ENCODE measurements around the gene LRRC8C. TPM values are rescaled to one million over a fixed set of nuclear protein-coding genes. Genes with fewer than 3 reads are reported as not detected.

Gene LRRC8C
- total RNA-seq, 1 experiment from 2014 or later = 3.5 TPM

DNA sequence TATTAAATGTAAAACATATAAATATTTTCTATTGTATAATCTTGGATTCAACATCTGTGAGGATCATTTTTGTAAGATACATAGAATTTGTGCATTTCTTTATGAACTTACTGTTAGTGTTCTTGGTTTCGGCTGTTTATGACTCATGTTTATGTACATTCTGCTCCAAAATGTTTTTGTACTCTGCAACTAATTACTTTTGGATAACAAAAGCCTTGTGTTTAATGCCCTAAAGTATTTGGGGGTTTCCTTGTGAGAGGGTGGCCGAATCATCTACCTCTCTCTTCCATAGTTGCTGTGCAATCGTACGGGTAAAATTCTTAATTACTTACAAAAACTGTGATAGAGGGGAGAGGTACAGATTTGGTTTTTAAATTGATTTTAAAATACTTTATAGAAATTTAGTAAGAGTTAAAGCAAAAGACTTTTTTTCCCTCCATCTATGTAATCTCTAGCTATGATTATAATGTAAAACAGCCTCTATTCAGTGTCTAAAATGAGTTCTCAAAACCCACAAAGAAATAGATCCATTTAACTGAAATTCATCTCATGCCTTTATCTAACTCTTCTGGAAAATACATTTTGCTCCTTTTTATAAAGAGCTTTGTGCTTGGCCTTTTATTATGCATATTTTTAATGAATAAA lies 38.7 kb upstream of the LRRC8C start:
- no peak for DNase-seq
- Mint-ChIP-seq H3K36me3 (ENCODE audit: insufficient read depth, unreplicated experiment) (peaks cover 7% of the 10 kb centered on the region), H3K4me3 (ENCODE audit: low read depth, unreplicated experiment) (no peak overlapping the region), H3K27me3 (ENCODE audit: unreplicated experiment) (no peaks in the 10 kb centered on the region), H3K9me3 (ENCODE audit: low read depth, unreplicated experiment) (no peaks in the 10 kb centered on the region), H3K27ac (ENCODE audit: unreplicated experiment) (no peak overlapping the region), H3K4me1 (ENCODE audit: low read depth, unreplicated experiment) (peaks cover 6% of the 10 kb centered on the region)
- BruUV-seq (replicated peaks) = no TSS peak
- TF ChIP-seq, protein P1, sequence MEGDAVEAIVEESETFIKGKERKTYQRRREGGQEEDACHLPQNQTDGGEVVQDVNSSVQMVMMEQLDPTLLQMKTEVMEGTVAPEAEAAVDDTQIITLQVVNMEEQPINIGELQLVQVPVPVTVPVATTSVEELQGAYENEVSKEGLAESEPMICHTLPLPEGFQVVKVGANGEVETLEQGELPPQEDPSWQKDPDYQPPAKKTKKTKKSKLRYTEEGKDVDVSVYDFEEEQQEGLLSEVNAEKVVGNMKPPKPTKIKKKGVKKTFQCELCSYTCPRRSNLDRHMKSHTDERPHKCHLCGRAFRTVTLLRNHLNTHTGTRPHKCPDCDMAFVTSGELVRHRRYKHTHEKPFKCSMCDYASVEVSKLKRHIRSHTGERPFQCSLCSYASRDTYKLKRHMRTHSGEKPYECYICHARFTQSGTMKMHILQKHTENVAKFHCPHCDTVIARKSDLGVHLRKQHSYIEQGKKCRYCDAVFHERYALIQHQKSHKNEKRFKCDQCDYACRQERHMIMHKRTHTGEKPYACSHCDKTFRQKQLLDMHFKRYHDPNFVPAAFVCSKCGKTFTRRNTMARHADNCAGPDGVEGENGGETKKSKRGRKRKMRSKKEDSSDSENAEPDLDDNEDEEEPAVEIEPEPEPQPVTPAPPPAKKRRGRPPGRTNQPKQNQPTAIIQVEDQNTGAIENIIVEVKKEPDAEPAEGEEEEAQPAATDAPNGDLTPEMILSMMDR (IDR thresholded peaks at IDR 0.05; ENCODE audit: unreplicated experiment) = no peak
- CTCF ChIA-PET = no interaction called here
- intact Hi-C loops (cut with micrococcal nuclease; ENCODE audit: unreplicated experiment) = no loop called here

DNA sequence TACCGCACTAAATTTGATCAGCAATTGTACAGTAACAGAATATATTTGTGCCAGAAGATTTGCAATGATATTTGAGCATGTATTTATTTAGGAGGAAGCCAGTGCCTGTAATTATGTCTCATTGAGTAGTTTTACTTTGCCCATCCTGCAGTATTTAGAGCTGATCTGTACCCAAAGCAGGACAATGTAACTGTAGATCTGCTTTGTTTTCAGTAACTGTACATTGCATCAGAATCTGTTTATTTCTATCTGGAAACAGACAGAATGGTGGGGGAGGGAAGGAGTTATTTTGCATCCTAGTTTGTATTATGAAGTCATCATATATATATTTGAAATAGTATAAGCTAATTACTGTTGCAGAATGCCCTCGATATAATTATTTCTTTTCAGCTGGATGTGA lies 36.2 kb upstream of the LRRC8C start:
- Mint-ChIP-seq H3K36me3 (ENCODE audit: insufficient read depth, unreplicated experiment) (peaks cover 5% of the 10 kb centered on the region), H3K4me1 (ENCODE audit: low read depth, unreplicated experiment) (peaks cover 14% of the 10 kb centered on the region), H3K9me3 (ENCODE audit: low read depth, unreplicated experiment) (no peaks in the 10 kb centered on the region), H3K27ac (ENCODE audit: unreplicated experiment) (no peak overlapping the region), H3K4me3 (ENCODE audit: low read depth, unreplicated experiment) (no peak overlapping the region), H3K27me3 (ENCODE audit: unreplicated experiment) (no peaks in the 10 kb centered on the region)
- no TSS peak for BruUV-seq (replicated peaks)
- intact Hi-C loops (cut with micrococcal nuclease; ENCODE audit: unreplicated experiment) = loop anchor here (5.0 kb wide), 2 partner anchors 44 to 166 kb away; no protein-coding TSS in a partner anchor
- DNase-seq = no peak
- TF ChIP-seq, protein P1 (IDR thresholded peaks at IDR 0.05; ENCODE audit: unreplicated experiment) = no peak
- CTCF ChIA-PET = interaction anchor here (1.4 kb wide), 1 partner anchor 9 kb away, joined by 5 read pairs; no protein-coding TSS in a partner anchor

DNA sequence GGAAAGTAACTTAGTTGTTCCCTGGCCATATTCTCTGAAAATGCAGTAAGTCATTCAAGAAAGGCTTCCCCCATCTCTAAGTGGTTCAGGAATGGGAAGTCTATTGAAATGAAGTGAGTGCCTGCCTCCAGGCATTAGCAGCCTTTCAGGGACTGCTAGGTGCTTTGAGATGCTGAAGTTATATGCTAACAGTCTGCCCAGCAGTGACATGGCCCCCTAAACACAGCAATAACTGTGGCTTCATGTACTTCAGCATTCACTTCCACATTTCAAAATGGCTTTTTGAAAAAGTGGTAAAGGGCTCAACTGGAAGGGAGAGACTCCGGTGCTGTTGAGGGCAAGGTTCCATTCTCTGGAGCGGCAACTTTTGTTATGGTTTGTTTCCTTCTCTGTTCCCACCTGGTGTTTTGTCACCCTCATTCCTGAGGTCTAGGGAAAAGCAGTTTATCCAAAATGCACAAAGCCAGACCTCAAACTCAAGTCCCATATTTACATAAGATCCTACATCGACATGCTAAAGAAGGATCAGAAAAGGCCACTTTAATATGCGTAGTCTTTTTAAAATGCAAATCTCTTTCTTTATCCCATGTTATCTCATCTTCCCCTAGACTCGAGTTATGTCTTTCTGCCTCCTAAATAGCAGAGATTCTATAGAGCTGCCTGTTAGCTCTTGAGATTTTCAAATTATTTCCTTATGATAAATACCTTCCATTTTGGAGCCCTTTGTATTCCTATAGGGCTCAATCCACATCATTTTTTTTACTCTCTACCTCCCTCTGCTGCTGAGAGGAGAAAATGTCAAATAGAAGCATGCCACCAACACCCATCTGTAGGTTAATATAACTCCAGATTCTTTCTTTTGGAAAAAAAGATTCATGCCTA lies 34.2 kb upstream of the LRRC8C start:
- Mint-ChIP-seq H3K4me3 (ENCODE audit: low read depth, unreplicated experiment) (no peak overlapping the region), H3K27ac (ENCODE audit: unreplicated experiment) (peak overlapping the region; percentile 56), H3K36me3 (ENCODE audit: insufficient read depth, unreplicated experiment) (peaks cover 5% of the 10 kb centered on the region), H3K4me1 (ENCODE audit: low read depth, unreplicated experiment) (peaks cover 14% of the 10 kb centered on the region), H3K27me3 (ENCODE audit: unreplicated experiment) (no peaks in the 10 kb centered on the region), H3K9me3 (ENCODE audit: low read depth, unreplicated experiment) (no peaks in the 10 kb centered on the region)
- no TSS peak for BruUV-seq (replicated peaks)
- CTCF ChIA-PET = interaction anchor here (1.2 to 1.3 kb wide), 2 partner anchors 115 to 164 kb away, joined by 5 read pairs; no protein-coding TSS in a partner anchor
- TF ChIP-seq, protein P1 (IDR thresholded peaks at IDR 0.05; ENCODE audit: unreplicated experiment) = peak; percentile 60
- intact Hi-C loops (cut with micrococcal nuclease; ENCODE audit: unreplicated experiment) = loop anchor here (1.0 to 5.0 kb wide), 5 partner anchors 46 to 164 kb away; no protein-coding TSS in a partner anchor
- peak; percentile 36 for DNase-seq

DNA sequence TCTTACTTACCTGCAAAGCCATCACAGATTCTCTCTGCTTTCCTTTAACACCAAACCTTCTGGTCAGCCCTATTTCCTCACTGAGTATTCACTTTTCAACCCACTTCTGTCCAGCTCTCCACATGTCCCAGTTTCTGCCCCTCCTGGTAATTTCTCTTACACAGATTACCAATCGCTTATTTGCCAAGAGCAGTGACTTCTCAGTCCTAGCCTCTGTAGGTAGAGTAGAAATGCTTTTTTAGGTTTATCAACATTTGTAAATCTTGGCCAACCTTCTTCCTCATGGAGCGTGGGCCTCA lies 33.6 kb upstream of the LRRC8C start:
- BruUV-seq (replicated peaks) = no TSS peak

More for the DNA sequence above, 33.6 kb upstream of the LRRC8C start:
- peaks cover 5% of the 10 kb centered on the region for H3K36me3 Mint-ChIP-seq (ENCODE audit: insufficient read depth, unreplicated experiment)
- H3K27ac Mint-ChIP-seq (ENCODE audit: unreplicated experiment) = peak overlapping the region; percentile 56
- intact Hi-C loops (cut with micrococcal nuclease; ENCODE audit: unreplicated experiment) = loop anchor here (1.0 to 5.0 kb wide), 5 partner anchors 47 to 163 kb away; no protein-coding TSS in a partner anchor
- no peak overlapping the region for H3K4me3 Mint-ChIP-seq (ENCODE audit: low read depth, unreplicated experiment)
- no peaks in the 10 kb centered on the region for H3K9me3 Mint-ChIP-seq (ENCODE audit: low read depth, unreplicated experiment)
- CTCF ChIA-PET = interaction anchor here (1.2 to 1.3 kb wide), 2 partner anchors 116 to 164 kb away, joined by 5 read pairs; no protein-coding TSS in a partner anchor
- peaks cover 14% of the 10 kb centered on the region for H3K4me1 Mint-ChIP-seq (ENCODE audit: low read depth, unreplicated experiment)
- TF ChIP-seq, protein P1 (IDR thresholded peaks at IDR 0.05; ENCODE audit: unreplicated experiment) = no peak
- no peak for DNase-seq
- H3K27me3 Mint-ChIP-seq (ENCODE audit: unreplicated experiment) = no peaks in the 10 kb centered on the region

All from Calu3 (cell line).